RCC 7860 (cell line): ENCODE measurements around the gene TIE1.

ENCODE experiments used
- DNase-seq: peaks from one replicate; pipeline ENCODE4 v3.0.0-alpha.2; 2015; ENCODE audit warnings: low spot score
- FAIRE-seq: peaks from 2 replicates; lab custom pipeline; 2012; peaks lifted over from hg19 to GRCh38; lab: Jason Lieb, UNC

The TIE1 gene

GRCh38 chr1:43273708-43274107, 27.1 kb upstream of the TIE1 start:
- FAIRE-seq: no peak
- no peak for DNase-seq

- DNase-seq (no peak), FAIRE-seq (no peak)
Measured at GRCh38 chr1:43274125-43274803, 26.5 kb upstream of the TIE1 start.

GRCh38 chr1:43274804-43275180, 26.0 kb upstream of the TIE1 start:
- FAIRE-seq: no peak
- no peak for DNase-seq

GRCh38 chr1:43275826-43276620, 24.8 kb upstream of the TIE1 start:
- DNase-seq: no peak
- no peak for FAIRE-seq

- no peak for FAIRE-seq
- DNase-seq: no peak
Measured at GRCh38 chr1:43276673-43277072, 24.1 kb upstream of the TIE1 start.

- FAIRE-seq: no peak
- DNase-seq: no peak
Measured at GRCh38 chr1:43277116-43277876, 23.5 kb upstream of the TIE1 start.

GRCh38 chr1:43279161-43279560, 21.6 kb upstream of the TIE1 start:
- no peak for DNase-seq
- no peak for FAIRE-seq

GRCh38 chr1:43279666-43280065, 21.1 kb upstream of the TIE1 start:
- no peak for DNase-seq
- no peak for FAIRE-seq

- no peak for FAIRE-seq
- DNase-seq: no peak
Measured at GRCh38 chr1:43280692-43281091, 20.1 kb upstream of the TIE1 start.

GRCh38 chr1:43282220-43283195, 18.3 kb upstream of the TIE1 start:
- DNase-seq (no peak), FAIRE-seq (no peak)

GRCh38 chr1:43284065-43284464, 16.7 kb upstream of the TIE1 start:
- FAIRE-seq (no peak), DNase-seq (no peak)

- FAIRE-seq (no peak), DNase-seq (no peak)
Measured at GRCh38 chr1:43284546-43285110, 16.2 kb upstream of the TIE1 start.

GRCh38 chr1:43285269-43285990, 15.4 kb upstream of the TIE1 start, which contains the start of gene C1orf210:
Gene C1orf210, minus strand, starts transcription at chr1:43285581. Its CDS starts 2,311 bp downstream, at chr1:43283270.
- FAIRE-seq (no peak), DNase-seq (no peak)

- FAIRE-seq: no peak
Measured at GRCh38 chr1:43286115-43286514, 14.7 kb upstream of the TIE1 start.

GRCh38 chr1:43286533-43286932, 14.2 kb upstream of the TIE1 start:
- FAIRE-seq (no peak), DNase-seq (no peak)

More at GRCh38 chr1:43286115-43286514, 14.7 kb upstream of the TIE1 start:
- DNase-seq: no peak

GRCh38 chr1:43288058-43288784, 12.6 kb upstream of the TIE1 start:
- no peak for FAIRE-seq
- DNase-seq: no peak

GRCh38 chr1:43288785-43289706, 11.7 kb upstream of the TIE1 start:
- DNase-seq: no peak
- FAIRE-seq: no peak

- FAIRE-seq: no peak
- no peak for DNase-seq
Measured at GRCh38 chr1:43292216-43292615, 8.6 kb upstream of the TIE1 start.
